A549 (cell line): ENCODE data around the gene PLRG1. TPM values are rescaled to one million over a fixed set of nuclear protein-coding genes. Genes with fewer than 3 reads are reported as not detected.
A peak's percentile ranks its signal among the peaks of the same experiment; 100 is the strongest.

Experiments used
- ATAC-seq, 2 experiments: fragments of 200-7000 bp in 1 of 2; fragments of >200 bp in 1 of 2; cut with Nextera tagmentation in 1 of 2; cut with Tn5 transposase in 1 of 2; 3 replicates each; pipeline versions ENCODE4 v1.8.0 to v1.9.1; 2018 to 2020; ENCODE audit warnings: mild to moderate bottlenecking in 1 of 2, moderate library complexity in 1 of 2
- CTCF ChIA-PET: fragments of 300-600 bp; sonication (Branson Sonifier 250); formaldehyde crosslinking; extraction: SDS; loops from one replicate; lab custom pipeline; 2021; ENCODE audit warnings: antibody characterized with exemption, inconsistent platforms; lab: Yijun Ruan, JAX
- POLR2A ChIA-PET: fragments of 350-600 bp; formaldehyde crosslinking; extraction: SDS; loops from one replicate; lab custom pipeline; 2021; ENCODE audit warnings: antibody characterized with exemption, inconsistent platforms; lab: Yijun Ruan, JAX
- DNase-seq, 2 experiments: peaks; one replicate each; pipeline versions ENCODE4 v3.0.0 to v3.0.0-alpha.2; 2011 to 2016; ENCODE audit warnings: low read depth in 1 of 2, low spot score in 1 of 2
- FAIRE-seq: peaks from 2 replicates; lab custom pipeline; 2011; peaks lifted over from hg19 to GRCh38; lab: Jason Lieb, UNC
- H3K27ac ChIP-seq, 2 experiments: fragments of >200 bp; sonication (Bioruptor Twin); formaldehyde crosslinking; 3 replicates each; pipeline ENCODE4 v1.5.1; 2016 to 2017
- H3K4me1 ChIP-seq: fragments of >200 bp; sonication (Bioruptor Twin); formaldehyde crosslinking; 3 replicates; pipeline ENCODE4 v1.6.1; 2016
- H3K4me2 ChIP-seq: fragments of >200 bp; sonication (Bioruptor Twin); formaldehyde crosslinking; 3 replicates; pipeline ENCODE4 v1.6.1; 2016
- H3K4me3 ChIP-seq: fragments of >200 bp; sonication (Bioruptor Twin); formaldehyde crosslinking; 3 replicates; pipeline ENCODE4 v1.5.1; 2016
- H3K9me3 ChIP-seq: fragments of >200 bp; sonication (Bioruptor Twin); formaldehyde crosslinking; 3 replicates; pipeline ENCODE4 v1.6.1; 2016
- ATOH8 ChIP-seq: fragments of 250-450 bp; sonication (Bioruptor Pico); IDR thresholded peaks from 2 replicates; pipeline ENCODE4 v1.5.0; 2020; ENCODE audit warnings: low read depth, mild to moderate bottlenecking, moderate library complexity
- CBX2 ChIP-seq: fragments of 200-600 bp; sonication (generic); IDR thresholded peaks from 2 replicates; pipeline ENCODE4 v1.6.1; 2016; ENCODE audit warnings: low read depth, mild to moderate bottlenecking, borderline replicate concordance
- CBX8 ChIP-seq: fragments of 200-600 bp; sonication (generic); IDR thresholded peaks from 2 replicates; pipeline ENCODE4 v1.6.1; 2016
- CEBPB ChIP-seq, 2 experiments: fragments of >200 bp in 1 of 2; sonication (Bioruptor Twin) in 1 of 2; formaldehyde crosslinking in 1 of 2; IDR thresholded peaks; 2 replicates each; pipeline ENCODE4 v1.6.1; 2012 to 2016
- CHD2 ChIP-seq: fragments of 150-350 bp; IDR thresholded peaks from 2 replicates; pipeline ENCODE4 v1.6.1; 2014; ENCODE audit warnings: low read length; ENCODE audit not compliant: partially characterized antibody
- E2F6 ChIP-seq: IDR thresholded peaks from 2 replicates; pipeline ENCODE4 v1.6.1; 2012; ENCODE audit warnings: low read depth, borderline replicate concordance
- EHF ChIP-seq: fragments of 250-450 bp; sonication (Bioruptor Pico); IDR thresholded peaks from 2 replicates; pipeline ENCODE4 v1.5.0; 2020; ENCODE audit warnings: mild to moderate bottlenecking
- ELK1 ChIP-seq: fragments of 150-350 bp; IDR thresholded peaks from 2 replicates; pipeline ENCODE4 v1.6.1; 2014; ENCODE audit warnings: low read depth, mild to moderate bottlenecking, low read length
- EP300 ChIP-seq, 2 experiments: fragments of >200 bp; sonication (Bioruptor Twin); formaldehyde crosslinking; IDR thresholded peaks; 2 replicates in 1 of 2; 3 replicates in 1 of 2; pipeline ENCODE4 v1.6.1; 2016 to 2017
- ESRRA ChIP-seq: fragments of 150-350 bp; IDR thresholded peaks from 2 replicates; pipeline ENCODE4 v1.6.1; 2014; ENCODE audit warnings: mild to moderate bottlenecking, low read length, borderline replicate concordance
- FOSB ChIP-seq: fragments of 250-450 bp; sonication (Bioruptor Pico); IDR thresholded peaks from 2 replicates; pipeline ENCODE4 v1.5.0; 2020; ENCODE audit warnings: mild to moderate bottlenecking, moderate library complexity
- FOSL2 ChIP-seq, 2 experiments: fragments of 450-650 bp in 1 of 2; fragments of >200 bp in 1 of 2; sonication (Bioruptor Twin) in 1 of 2; formaldehyde crosslinking; IDR thresholded peaks; 2 replicates each; pipeline versions ENCODE4 v1.5.0 to v1.6.1; 2016 to 2020; ENCODE audit warnings: mild to moderate bottlenecking in 1 of 2, moderate library complexity in 1 of 2
- GATA3 ChIP-seq: IDR thresholded peaks from 2 replicates; pipeline ENCODE4 v1.6.1; 2012; ENCODE audit warnings: borderline replicate concordance
- HDAC2 ChIP-seq: fragments of 200-600 bp; sonication (generic); IDR thresholded peaks from 2 replicates; pipeline ENCODE4 v1.6.1; 2016
- HOXB13 ChIP-seq: fragments of 250-450 bp; sonication (Bioruptor Pico); IDR thresholded peaks from 2 replicates; pipeline ENCODE4 v1.5.0; 2020; ENCODE audit warnings: low read depth, mild to moderate bottlenecking, moderate library complexity
- HOXB5 ChIP-seq: fragments of 250-450 bp; sonication (Bioruptor Pico); IDR thresholded peaks from 2 replicates; pipeline ENCODE4 v1.5.0; 2020; ENCODE audit warnings: mild to moderate bottlenecking, moderate library complexity
- KDM1A ChIP-seq: fragments of 200-600 bp; sonication (generic); IDR thresholded peaks from 2 replicates; pipeline ENCODE4 v1.6.1; 2016; ENCODE audit warnings: low read depth, mild to moderate bottlenecking
- MAFK ChIP-seq: fragments of 450-650 bp; IDR thresholded peaks from 2 replicates; pipeline ENCODE4 v1.6.1; 2014; ENCODE audit not compliant: partially characterized antibody
- MYC ChIP-seq: IDR thresholded peaks from 2 replicates; pipeline ENCODE4 v1.6.1; 2012; ENCODE audit warnings: mild to moderate bottlenecking, inconsistent platforms, low read length, improper control_type of control experiment, borderline replicate concordance
- NFE2L2 ChIP-seq: fragments of 150-350 bp; conservative IDR thresholded peaks from 2 replicates; pipeline ENCODE4 v1.6.1; 2014; ENCODE audit warnings: low read length
- POLR2A ChIP-seq: IDR thresholded peaks from 2 replicates; pipeline ENCODE4 v1.6.1; 2012; ENCODE audit warnings: mild to moderate bottlenecking, low read length
- RAD21 ChIP-seq, 2 experiments: fragments of >200 bp in 1 of 2; sonication (Bioruptor Twin) in 1 of 2; formaldehyde crosslinking in 1 of 2; IDR thresholded peaks in 1 of 2; conservative IDR thresholded peaks in 1 of 2; 2 replicates in 1 of 2; 3 replicates in 1 of 2; pipeline ENCODE4 v1.6.1; 2012 to 2018; ENCODE audit warnings: inconsistent platforms in 1 of 2
- RFX5 ChIP-seq: fragments of 450-650 bp; IDR thresholded peaks from 2 replicates; pipeline ENCODE4 v1.7.1; 2014; ENCODE audit warnings: antibody characterized with exemption, mild to moderate bottlenecking, moderate library complexity
- RNF2 ChIP-seq: fragments of 200-600 bp; sonication (generic); IDR thresholded peaks from 2 replicates; pipeline ENCODE4 v1.6.1; 2016; ENCODE audit warnings: low read depth, mild to moderate bottlenecking, antibody characterized with exemption, moderate library complexity, borderline replicate concordance
- SREBF2 ChIP-seq: fragments of 450-650 bp; IDR thresholded peaks from 2 replicates; pipeline ENCODE4 v1.6.1; 2014; ENCODE audit warnings: mild to moderate bottlenecking, moderate library complexity
- TFCP2L1 ChIP-seq: fragments of 250-450 bp; sonication (Bioruptor Pico); IDR thresholded peaks from 2 replicates; pipeline ENCODE4 v1.5.0; 2021; ENCODE audit warnings: mild to moderate bottlenecking
- ZC3H11A ChIP-seq: fragments of 450-650 bp; IDR thresholded peaks from 2 replicates; pipeline ENCODE4 v1.6.1; 2014; ENCODE audit warnings: antibody characterized with exemption, mild to moderate bottlenecking
- WGBS: methylation state at CpG from one replicate; pipeline ENCODE4 v1.1.6; 2017; ENCODE audit errors: missing lambda C conversion rate; 5-methylcytosine and 5-hydroxymethylcytosine counted together
- polyA plus RNA-seq, 4 experiments: library from polyadenylated mRNA; depleted of rRNA in 3 of 4; stranded (reverse); fragments of >200 nt; fragmentation: RNase III in 1 of 4; extraction: RNeasy Plus Mini Kit Qiagen cat#74134 plus additional on column Dnase treatment in 1 of 4; gene quantifications; 2 replicates in 3 of 4; 3 replicates in 1 of 4; pipeline ENCODE4 v1.2.3, GENCODE V29; 2011 to 2017
- TF ChIP-seq, protein P1 (sequence below): fragments of >200 bp; sonication (Bioruptor Twin); formaldehyde crosslinking; IDR thresholded peaks from 3 replicates; pipeline ENCODE4 v1.5.1; 2016
- TF ChIP-seq, protein P2 (sequence below): fragments of >200 bp; sonication (Bioruptor Twin); formaldehyde crosslinking; IDR thresholded peaks from 2 replicates; pipeline ENCODE4 v1.6.1; 2016
- TF ChIP-seq, protein P3 (sequence below): fragments of 250-450 bp; sonication (Bioruptor Pico); IDR thresholded peaks from 2 replicates; pipeline ENCODE4 v1.5.0; 2021; ENCODE audit warnings: mild to moderate bottlenecking, moderate library complexity, borderline replicate concordance

Gene PLRG1
- polyA plus RNA-seq, 2 of the 4 experiments (the other 2 are of a cell fraction) = 50.4 to 123 TPM

DNA sequence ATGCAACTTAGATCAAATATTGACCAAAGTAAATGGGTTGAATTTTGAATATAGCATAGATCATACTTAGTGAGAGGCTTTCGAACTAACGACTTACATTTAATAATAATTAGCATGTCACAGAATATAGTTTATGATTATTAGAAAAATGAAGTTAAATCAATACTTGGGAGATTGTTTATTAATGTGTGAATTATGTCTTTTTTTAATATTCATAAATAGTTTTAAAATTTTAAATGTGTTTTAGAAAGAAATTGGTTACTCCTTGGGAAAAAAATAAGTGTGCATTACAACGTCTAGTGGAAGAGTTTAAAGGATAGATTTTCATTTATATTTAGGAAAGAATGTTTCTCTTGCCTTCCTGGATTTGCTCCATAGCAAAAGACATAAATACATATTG, 33.0 kb upstream of the PLRG1 start (continued):
- TF ChIP-seq CEBPB (IDR thresholded peaks at IDR 0.05) (no peak), KDM1A (no peak)

- ATAC-seq = no peak
- H3K4me3 ChIP-seq = no peak overlapping the region
- H3K9me3 ChIP-seq = 0 out of 3 replicates have a peak, but pooled peaks cover 6% of the 10 kb centered on the region
- no peak overlapping the region for H3K4me2 ChIP-seq
- 91% methylated on average over 2 of the region's 2 CpGs for WGBS
- CTCF ChIA-PET = interaction anchor here (0.8 kb wide), 1 partner anchor 23 kb away, joined by 3 read pairs; no protein-coding TSS in a partner anchor
- FAIRE-seq = no peak
- peaks cover 18% of the 10 kb centered on the region for H3K4me1 ChIP-seq
- no peak overlapping the region for H3K27ac ChIP-seq
- TF ChIP-seq HOXB13 (CRISPR knock-in tag) (no peak), ATOH8 (CRISPR knock-in tag) (no peak), CBX8 (no peak), ELK1 (no peak), RAD21 (conservative IDR thresholded peaks at IDR 0.05 in 1 of 2, IDR thresholded peaks at IDR 0.05 in 1 of 2) (no peak), CHD2 (no peak), RNF2 (no peak), FOSB (CRISPR knock-in tag) (no peak), EP300 (IDR thresholded peaks at IDR 0.05) (no peak), CBX2 (no peak), MYC (no peak), KDM1A (no peak), NFE2L2 (no peak), HDAC2 (no peak), POLR2A (no peak)
- TF ChIP-seq, protein P1, sequence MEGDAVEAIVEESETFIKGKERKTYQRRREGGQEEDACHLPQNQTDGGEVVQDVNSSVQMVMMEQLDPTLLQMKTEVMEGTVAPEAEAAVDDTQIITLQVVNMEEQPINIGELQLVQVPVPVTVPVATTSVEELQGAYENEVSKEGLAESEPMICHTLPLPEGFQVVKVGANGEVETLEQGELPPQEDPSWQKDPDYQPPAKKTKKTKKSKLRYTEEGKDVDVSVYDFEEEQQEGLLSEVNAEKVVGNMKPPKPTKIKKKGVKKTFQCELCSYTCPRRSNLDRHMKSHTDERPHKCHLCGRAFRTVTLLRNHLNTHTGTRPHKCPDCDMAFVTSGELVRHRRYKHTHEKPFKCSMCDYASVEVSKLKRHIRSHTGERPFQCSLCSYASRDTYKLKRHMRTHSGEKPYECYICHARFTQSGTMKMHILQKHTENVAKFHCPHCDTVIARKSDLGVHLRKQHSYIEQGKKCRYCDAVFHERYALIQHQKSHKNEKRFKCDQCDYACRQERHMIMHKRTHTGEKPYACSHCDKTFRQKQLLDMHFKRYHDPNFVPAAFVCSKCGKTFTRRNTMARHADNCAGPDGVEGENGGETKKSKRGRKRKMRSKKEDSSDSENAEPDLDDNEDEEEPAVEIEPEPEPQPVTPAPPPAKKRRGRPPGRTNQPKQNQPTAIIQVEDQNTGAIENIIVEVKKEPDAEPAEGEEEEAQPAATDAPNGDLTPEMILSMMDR = no peak
- TF ChIP-seq, all 56 proteins: peak for 0
- POLR2A ChIA-PET = no interaction called here
- DNase-seq = no peak
Observed at GRCh38 chr4:154582723-154583122, 32.5 kb upstream of the PLRG1 start.

GRCh38 chr4:154579927-154580326, 29.7 kb upstream of the PLRG1 start:
- ATAC-seq (no peak), DNase-seq (no peak), FAIRE-seq (no peak)
- ChIA-PET POLR2A (no interaction called here), CTCF (no interaction called here)
- Histone ChIP-seq H3K4me3 (no peak overlapping the region), H3K4me1 (peaks cover 31% of the 10 kb centered on the region), H3K4me2 (no peak overlapping the region), H3K27ac (peak overlapping the region; percentile 30 to 64; a peak in 3 of 6 replicates), H3K9me3 (no peaks in the 10 kb centered on the region)
- TF ChIP-seq RFX5 (no peak), EP300 (IDR thresholded peaks at IDR 0.05) (no peak), SREBF2 (no peak), HOXB5 (no peak), E2F6 (no peak), MAFK (no peak), ZC3H11A (no peak), ESRRA (no peak), RAD21 (conservative IDR thresholded peaks at IDR 0.05 in 1 of 2, IDR thresholded peaks at IDR 0.05 in 1 of 2) (no peak), TFCP2L1 (CRISPR knock-in tag) (no peak), GATA3 (no peak), FOSL2 (IDR thresholded peaks at IDR 0.05) (no peak), FOSL2 (CRISPR knock-in tag; IDR thresholded peaks at IDR 0.05) (no peak), CBX8 (no peak), EHF (CRISPR knock-in tag) (no peak), RNF2 (no peak)
- TF ChIP-seq, protein P2, sequence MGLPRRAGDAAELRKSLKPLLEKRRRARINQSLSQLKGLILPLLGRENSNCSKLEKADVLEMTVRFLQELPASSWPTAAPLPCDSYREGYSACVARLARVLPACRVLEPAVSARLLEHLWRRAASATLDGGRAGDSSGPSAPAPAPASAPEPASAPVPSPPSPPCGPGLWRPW = no peak
- TF ChIP-seq, protein P3, sequence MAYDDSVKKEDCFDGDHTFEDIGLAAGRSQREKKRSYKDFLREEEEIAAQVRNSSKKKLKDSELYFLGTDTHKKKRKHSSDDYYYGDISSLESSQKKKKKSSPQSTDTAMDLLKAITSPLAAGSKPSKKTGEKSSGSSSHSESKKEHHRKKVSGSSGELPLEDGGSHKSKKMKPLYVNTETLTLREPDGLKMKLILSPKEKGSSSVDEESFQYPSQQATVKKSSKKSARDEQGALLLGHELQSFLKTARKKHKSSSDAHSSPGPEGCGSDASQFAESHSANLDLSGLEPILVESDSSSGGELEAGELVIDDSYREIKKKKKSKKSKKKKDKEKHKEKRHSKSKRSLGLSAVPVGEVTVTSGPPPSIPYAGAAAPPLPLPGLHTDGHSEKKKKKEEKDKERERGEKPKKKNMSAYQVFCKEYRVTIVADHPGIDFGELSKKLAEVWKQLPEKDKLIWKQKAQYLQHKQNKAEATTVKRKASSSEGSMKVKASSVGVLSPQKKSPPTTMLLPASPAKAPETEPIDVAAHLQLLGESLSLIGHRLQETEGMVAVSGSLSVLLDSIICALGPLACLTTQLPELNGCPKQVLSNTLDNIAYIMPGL (CRISPR knock-in tag) = no peak
